GM12878 (cell line): ENCODE measurements around the gene VTI1A. TPM values are rescaled to one million over a fixed set of nuclear protein-coding genes. Genes with fewer than 3 reads are reported as not detected.

ENCODE experiments used
- ATAC-seq: fragments of 200-7000 bp; cut with Tn5 transposase; 3 replicates; pipeline ENCODE4 v1.9.1; 2020; ENCODE audit warnings: mild to moderate bottlenecking, moderate library complexity
- BruUV-seq: library from RNA; stranded (reverse); fragments of 400-500 nt; replicated peaks from 2 replicates; lab custom pipeline; 2021; lab: Mats Ljungman, UMichigan
- CTCF ChIA-PET: fragments of 300-600 bp; sonication (Branson Sonifier 250); formaldehyde crosslinking; extraction: SDS; loops from one replicate; lab custom pipeline; 2021; ENCODE audit warnings: inconsistent platforms; lab: Yijun Ruan, JAX
- POLR2A ChIA-PET: fragments of 350-600 bp; formaldehyde crosslinking; extraction: SDS; loops from one replicate; lab custom pipeline; 2021; ENCODE audit warnings: inconsistent platforms; lab: Charles Lee
- RAD21 ChIA-PET: fragments of 300-600 bp; sonication (Branson Sonifier 250); formaldehyde crosslinking; loops from one replicate; lab custom pipeline; 2023; ENCODE audit warnings: antibody characterized with exemption; ENCODE audit not compliant: unreplicated experiment; lab: Charles Lee
- SMC1A ChIA-PET: fragments of 300-600 bp; sonication (Branson Sonifier 250); formaldehyde crosslinking; loops from one replicate; lab custom pipeline; 2023; ENCODE audit not compliant: unreplicated experiment, uncharacterized antibody; lab: Charles Lee
- DNase-seq: peaks from one replicate; pipeline ENCODE4 v3.0.0-alpha.2; 2011; ENCODE audit warnings: low read depth, low spot score
- FAIRE-seq: peaks from 3 replicates; lab custom pipeline; 2011; peaks lifted over from hg19 to GRCh38; lab: Jason Lieb, UNC
- H2AFZ ChIP-seq: 2 replicates; pipeline ENCODE4 v1.6.0; 2011; ENCODE audit warnings: low read depth, low read length, control low read depth; ENCODE audit not compliant: control insufficient read depth
- H3K27ac ChIP-seq: 2 replicates; pipeline ENCODE4 v1.5.1; 2011; ENCODE audit warnings: control low read depth; ENCODE audit not compliant: control insufficient read depth, insufficient read depth
- H3K27me3 ChIP-seq, 2 experiments: replicated peaks in 1 of 2; 2 replicates each; pipeline versions ENCODE4 v1.6.0 to v1.6.1; 2011; ENCODE audit warnings: low read length in 1 of 2; ENCODE audit not compliant: control insufficient read depth in 2 of 2, insufficient read depth in 2 of 2
- H3K36me3 ChIP-seq, 2 experiments: 2 replicates each; pipeline ENCODE4 v1.5.1; 2011; ENCODE audit warnings: low read length in 1 of 2; ENCODE audit not compliant: control insufficient read depth in 2 of 2, insufficient read depth in 2 of 2
- H3K4me1 ChIP-seq: 2 replicates; pipeline ENCODE4 v1.6.1; 2011; ENCODE audit warnings: mild to moderate bottlenecking, low read length, moderate library complexity, mixed read lengths; ENCODE audit not compliant: control insufficient read depth, insufficient read depth
- H3K4me2 ChIP-seq: 2 replicates; pipeline ENCODE4 v1.6.0; 2011; ENCODE audit warnings: control low read depth; ENCODE audit not compliant: control insufficient read depth, insufficient read depth
- H3K4me3 ChIP-seq: fragments of 200-600 bp; sonication (generic); 2 replicates; pipeline ENCODE4 v1.5.1; 2016
- H3K79me2 ChIP-seq: 2 replicates; pipeline ENCODE4 v1.6.0; 2011; ENCODE audit warnings: low read length; ENCODE audit not compliant: control insufficient read depth, insufficient read depth
- H3K9ac ChIP-seq: 2 replicates; pipeline ENCODE4 v1.8.0; 2011; ENCODE audit warnings: low read length, control low read depth, mixed read lengths; ENCODE audit not compliant: control insufficient read depth, insufficient read depth
- H3K9me3 ChIP-seq: replicated peaks from 3 replicates; pipeline ENCODE4 v1.5.1; 2011; ENCODE audit warnings: mild to moderate bottlenecking, low read length; ENCODE audit not compliant: control insufficient read depth, insufficient read depth
- H4K20me1 ChIP-seq: 2 replicates; pipeline ENCODE4 v1.6.0; 2011; ENCODE audit not compliant: control insufficient read depth, insufficient read depth
- CEBPB ChIP-seq, 2 experiments: fragments of 150-350 bp in 1 of 2; IDR thresholded peaks; 2 replicates each; pipeline ENCODE4 v1.6.1; 2012 to 2014; ENCODE audit warnings: low read depth in 2 of 2, low read length in 2 of 2, borderline replicate concordance in 1 of 2, inconsistent platforms in 1 of 2
- E2F4 ChIP-seq: IDR thresholded peaks from 2 replicates; pipeline ENCODE4 v1.6.1; 2012; ENCODE audit warnings: low read depth, low read length, improper control_type of control experiment
- EED ChIP-seq: sonication (generic); IDR thresholded peaks from 2 replicates; pipeline ENCODE4 v1.6.1; 2016; ENCODE audit warnings: antibody characterized with exemption, low read depth
- GATAD2B ChIP-seq: fragments of 450-650 bp; conservative IDR thresholded peaks from 2 replicates; pipeline ENCODE4 v1.6.1; 2017; ENCODE audit warnings: low read depth, mild to moderate bottlenecking, moderate library complexity
- IKZF2 ChIP-seq, 2 experiments: fragments of 450-650 bp; IDR thresholded peaks; 2 replicates each; pipeline ENCODE4 v1.6.1; 2017; ENCODE audit warnings: mild to moderate bottlenecking in 2 of 2, moderate library complexity in 2 of 2
- NFIC ChIP-seq: IDR thresholded peaks from 2 replicates; pipeline ENCODE4 v1.6.1; 2012; ENCODE audit warnings: low read depth, mild to moderate bottlenecking, inconsistent platforms, low read length, moderate library complexity
- NR2C1 ChIP-seq: fragments of 450-650 bp; IDR thresholded peaks from 2 replicates; pipeline ENCODE4 v1.6.1; 2017; ENCODE audit warnings: antibody characterized with exemption, mild to moderate bottlenecking, moderate library complexity
- POU2F2 ChIP-seq: IDR thresholded peaks from 3 replicates; pipeline ENCODE4 v1.6.1; 2011; ENCODE audit warnings: low read depth, mild to moderate bottlenecking, low read length, borderline replicate concordance
- RAD51 ChIP-seq: fragments of 450-650 bp; IDR thresholded peaks from 2 replicates; pipeline ENCODE4 v1.6.1; 2016; ENCODE audit warnings: moderate library complexity, mild to moderate bottlenecking, inconsistent platforms
- SIX5 ChIP-seq: IDR thresholded peaks from 2 replicates; pipeline ENCODE4 v1.6.1; 2011; ENCODE audit warnings: mild to moderate bottlenecking, low read depth, low read length, moderate library complexity; ENCODE audit not compliant: severe bottlenecking
- TCF3 ChIP-seq: IDR thresholded peaks from 2 replicates; pipeline ENCODE4 v1.6.1; 2012; ENCODE audit warnings: low read depth, mild to moderate bottlenecking, low read length, borderline replicate concordance; ENCODE audit not compliant: insufficient read depth
- ZNF384 ChIP-seq: IDR thresholded peaks from 2 replicates; pipeline ENCODE4 v1.6.1; 2012; ENCODE audit warnings: low read depth, mild to moderate bottlenecking, low read length, improper control_type of control experiment, borderline replicate concordance
- WGBS: methylation state at CpG from one replicate; pipeline ENCODE4 v1.1.6; 2016; ENCODE audit warnings: low lambda C conversion rate; ENCODE audit not compliant: insufficient replicate concordance, insufficient coverage; ENCODE audit errors: missing lambda C conversion rate; 5-methylcytosine and 5-hydroxymethylcytosine counted together
- in situ Hi-C: fragments of 300-500 bp; cut with MboI; formaldehyde crosslinking; loops from 9 replicates; pipeline ENCODE4 v1.14.3; 2018; ENCODE audit warnings: mixed read lengths
- intact Hi-C: fragments of 100-400 bp; cut with micrococcal nuclease; formaldehyde crosslinking; loops from one replicate; pipeline ENCODE4 v1.14.2; 2022; ENCODE audit not compliant: unreplicated experiment
- polyA plus RNA-seq, 11 experiments: library from polyadenylated mRNA; depleted of rRNA in 4 of 11; unstranded in 6 of 11; stranded (reverse) in 5 of 11; fragments of >200 nt; fragmentation: Nextera tagmentation in 4 of 11; fragmentation: Illumina TruSeq in 1 of 11; extraction: Ambion mirVana in 4 of 11; extraction: Trizol in 1 of 11; gene quantifications; 1 replicate in 1 of 11; 2 replicates in 10 of 11; pipeline versions ENCODE4 v1.2.1 to v1.2.3, GENCODE V29; 2011 to 2016; ENCODE audit warnings: inconsistent platforms in 2 of 11, missing spikeins in 2 of 11, low read depth in 1 of 11
- total RNA-seq, 4 experiments: library from RNA; depleted of rRNA in 3 of 4; stranded (reverse); fragments of >200 nt in 3 of 4; fragmentation: Illumina TruSeq in 1 of 4; extraction: Trizol in 1 of 4; gene quantifications; 2 replicates each; pipeline versions ENCODE4 v1.2.1 to v1.2.3, GENCODE V29; 2013 to 2021
- TF ChIP-seq, protein P1 (sequence below): IDR thresholded peaks from 2 replicates; pipeline ENCODE4 v1.6.1; 2011; ENCODE audit warnings: borderline replicate concordance, low read depth, mild to moderate bottlenecking, moderate library complexity, mixed read lengths, low read length; ENCODE audit not compliant: insufficient read depth; ENCODE audit errors: extremely low read length
- TF ChIP-seq, protein P2 (sequence below): IDR thresholded peaks from 2 replicates; pipeline ENCODE4 v1.6.1; 2011; ENCODE audit warnings: borderline replicate concordance, low read depth, mild to moderate bottlenecking, moderate library complexity, low read length; ENCODE audit not compliant: insufficient read depth, poor library complexity, severe bottlenecking
- TF ChIP-seq, protein P3 (sequence below): IDR thresholded peaks from 2 replicates; pipeline ENCODE4 v1.6.1; 2011; ENCODE audit warnings: low read depth, low read length, improper control_type of control experiment, borderline replicate concordance

VTI1A gene
- total and polyA plus RNA-seq, 10 of the 15 experiments (the other 5 are each of a cell fraction or from before 2014, with no cell fraction given): 12.4 to 43.2 (median 27.5) TPM

- Histone ChIP-seq H3K4me3 (no peak overlapping the region), H3K27ac (no peak overlapping the region), H3K9ac (no peak overlapping the region), H3K27me3 (no peaks in the 10 kb centered on the region)
- no TSS peak for BruUV-seq
- TF ChIP-seq, protein P1, sequence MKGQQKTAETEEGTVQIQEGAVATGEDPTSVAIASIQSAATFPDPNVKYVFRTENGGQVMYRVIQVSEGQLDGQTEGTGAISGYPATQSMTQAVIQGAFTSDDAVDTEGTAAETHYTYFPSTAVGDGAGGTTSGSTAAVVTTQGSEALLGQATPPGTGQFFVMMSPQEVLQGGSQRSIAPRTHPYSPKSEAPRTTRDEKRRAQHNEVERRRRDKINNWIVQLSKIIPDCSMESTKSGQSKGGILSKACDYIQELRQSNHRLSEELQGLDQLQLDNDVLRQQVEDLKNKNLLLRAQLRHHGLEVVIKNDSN: no peak
- TF ChIP-seq, protein P2, sequence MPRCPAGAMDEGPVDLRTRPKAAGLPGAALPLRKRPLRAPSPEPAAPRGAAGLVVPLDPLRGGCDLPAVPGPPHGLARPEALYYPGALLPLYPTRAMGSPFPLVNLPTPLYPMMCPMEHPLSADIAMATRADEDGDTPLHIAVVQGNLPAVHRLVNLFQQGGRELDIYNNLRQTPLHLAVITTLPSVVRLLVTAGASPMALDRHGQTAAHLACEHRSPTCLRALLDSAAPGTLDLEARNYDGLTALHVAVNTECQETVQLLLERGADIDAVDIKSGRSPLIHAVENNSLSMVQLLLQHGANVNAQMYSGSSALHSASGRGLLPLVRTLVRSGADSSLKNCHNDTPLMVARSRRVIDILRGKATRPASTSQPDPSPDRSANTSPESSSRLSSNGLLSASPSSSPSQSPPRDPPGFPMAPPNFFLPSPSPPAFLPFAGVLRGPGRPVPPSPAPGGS: no peak
- TF ChIP-seq E2F4 (no peak), EED (no peak), TCF3 (no peak), GATAD2B (no peak), SIX5 (no peak), RAD51 (no peak), IKZF2 (IDR thresholded peaks at IDR 0.05) (no peak), POU2F2 (no peak), CEBPB (IDR thresholded peaks at IDR 0.05; ENCODE audit: borderline replicate concordance in 1 of 2, low read depth in 2 of 2, low read length in 2 of 2) (no peak), ZNF384 (no peak), NFIC (no peak), NR2C1 (no peak)
- TF ChIP-seq, protein P3, sequence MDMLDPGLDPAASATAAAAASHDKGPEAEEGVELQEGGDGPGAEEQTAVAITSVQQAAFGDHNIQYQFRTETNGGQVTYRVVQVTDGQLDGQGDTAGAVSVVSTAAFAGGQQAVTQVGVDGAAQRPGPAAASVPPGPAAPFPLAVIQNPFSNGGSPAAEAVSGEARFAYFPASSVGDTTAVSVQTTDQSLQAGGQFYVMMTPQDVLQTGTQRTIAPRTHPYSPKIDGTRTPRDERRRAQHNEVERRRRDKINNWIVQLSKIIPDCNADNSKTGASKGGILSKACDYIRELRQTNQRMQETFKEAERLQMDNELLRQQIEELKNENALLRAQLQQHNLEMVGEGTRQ: no peak
- TF ChIP-seq, all 136 proteins: peak for 0
- Histone ChIP-seq H4K20me1 (no peaks in the 10 kb centered on the region), H3K4me1 (no peaks in the 10 kb centered on the region), H3K79me2 (no peaks in the 10 kb centered on the region), H3K36me3 (no peaks in the 10 kb centered on the region), H2AFZ (no peak overlapping the region), H3K4me2 (no peak overlapping the region), H3K9me3 (no peaks in the 10 kb centered on the region; the same call in 2 of the 3 replicates)
- POLR2A ChIA-PET: no interaction called here
- intact Hi-C loops (no loop called here), in situ Hi-C loops (no loop called here)
- RAD21 ChIA-PET: no interaction called here
- DNase-seq (no peak), ATAC-seq (no peak), FAIRE-seq (no peak)
- 0% methylated on average over 2 of the region's 2 CpGs for WGBS
- CTCF ChIA-PET: no interaction called here
- SMC1A ChIA-PET: no interaction called here
Measured at GRCh38 chr10:112848228-112848627, 401.2 kb downstream of the VTI1A start.
